Neural progenitor cell (in vitro differentiated cells): ENCODE measurements around the gene ALDH1L1. TPM values are rescaled to one million over a fixed set of nuclear protein-coding genes. Genes with fewer than 3 reads are reported as not detected.

Experiments
- DNase-seq: peaks from one replicate; pipeline ENCODE4 v3.0.0-alpha.2; 2016; ENCODE audit warnings: low spot score
- H2AFZ ChIP-seq: fragments of 200-600 bp; sonication (generic); replicated peaks from 2 replicates; pipeline ENCODE4 v1.6.1; 2016; ENCODE audit warnings: antibody characterized with exemption
- H3F3A ChIP-seq: fragments of 200-600 bp; sonication (generic); 2 replicates; pipeline ENCODE4 v1.6.1; 2016; ENCODE audit warnings: antibody characterized with exemption, low read depth
- H3K27ac ChIP-seq: fragments of 200-600 bp; sonication (generic); 2 replicates; pipeline ENCODE4 v1.5.1; 2016; ENCODE audit warnings: mild to moderate bottlenecking
- H3K27me3 ChIP-seq: fragments of 200-600 bp; sonication (generic); 2 replicates; pipeline ENCODE4 v1.6.1; 2016; ENCODE audit warnings: mild to moderate bottlenecking, moderate library complexity
- H3K36me3 ChIP-seq: fragments of 200-600 bp; sonication (generic); 2 replicates; pipeline ENCODE4 v1.5.1; 2016
- H3K4me1 ChIP-seq: fragments of 200-600 bp; sonication (generic); 2 replicates; pipeline ENCODE4 v1.6.1; 2016; ENCODE audit warnings: mixed run types
- H3K4me2 ChIP-seq: fragments of 200-600 bp; sonication (generic); 2 replicates; pipeline ENCODE4 v1.6.1; 2016
- H3K4me3 ChIP-seq: fragments of 200-600 bp; sonication (generic); 2 replicates; pipeline ENCODE4 v1.5.1; 2016
- H3K79me2 ChIP-seq: fragments of 200-600 bp; sonication (generic); 2 replicates; pipeline ENCODE4 v1.6.1; 2016; ENCODE audit warnings: low read depth
- H3K9ac ChIP-seq: fragments of 200-600 bp; sonication (generic); 2 replicates; pipeline ENCODE4 v1.6.1; 2016
- H3K9me3 ChIP-seq: fragments of 200-600 bp; sonication (generic); 2 replicates; pipeline ENCODE4 v1.5.1; 2016; ENCODE audit warnings: low read depth
- H4K20me1 ChIP-seq: fragments of 200-600 bp; sonication (generic); 2 replicates; pipeline ENCODE4 v1.6.1; 2016; ENCODE audit warnings: low read depth
- H3K27ac Mint-ChIP-seq: 3 replicates; pipeline ENCODE4 v1.8.0; 2021; ENCODE audit warnings: mixed read lengths
- H3K27me3 Mint-ChIP-seq: 2 replicates; pipeline ENCODE4 v1.8.0; 2022; ENCODE audit warnings: low read depth, mild to moderate bottlenecking, inconsistent platforms, moderate library complexity, mixed read lengths; ENCODE audit not compliant: insufficient read depth
- H3K36me3 Mint-ChIP-seq: 3 replicates; pipeline ENCODE4 v1.8.0; 2021; ENCODE audit warnings: mixed read lengths
- H3K4me1 Mint-ChIP-seq: 3 replicates; pipeline ENCODE4 v1.8.0; 2021; ENCODE audit warnings: mixed read lengths
- H3K4me3 Mint-ChIP-seq: 3 replicates; pipeline ENCODE4 v1.8.0; 2021; ENCODE audit warnings: mild to moderate bottlenecking, moderate library complexity, mixed read lengths
- H3K9me3 Mint-ChIP-seq: 3 replicates; pipeline ENCODE4 v1.8.0; 2020; ENCODE audit warnings: mixed read lengths
- CTCF ChIP-seq: fragments of 200-600 bp; sonication (generic); IDR thresholded peaks from 2 replicates; pipeline ENCODE4 v1.5.1; 2017; ENCODE audit warnings: antibody characterized with exemption, mild to moderate bottlenecking
- EZH2 ChIP-seq: fragments of 200-600 bp; sonication (generic); IDR thresholded peaks from 2 replicates; pipeline ENCODE4 v1.6.1; 2017; ENCODE audit warnings: antibody characterized with exemption, mild to moderate bottlenecking, moderate library complexity
- EZH2phosphoT487 ChIP-seq: fragments of 200-600 bp; sonication (generic); IDR thresholded peaks from 2 replicates; pipeline ENCODE4 v1.6.1; 2017; ENCODE audit warnings: antibody characterized with exemption
- total RNA-seq: library from RNA; depleted of rRNA; stranded (reverse); fragments of >200 nt; gene quantifications from 2 replicates; pipeline ENCODE4 v1.2.3, GENCODE V29; 2015; ENCODE audit warnings: low replicate concordance

The ALDH1L1 gene
- total RNA-seq, 1 donor from 2014 or later = 0.60 TPM

DNA sequence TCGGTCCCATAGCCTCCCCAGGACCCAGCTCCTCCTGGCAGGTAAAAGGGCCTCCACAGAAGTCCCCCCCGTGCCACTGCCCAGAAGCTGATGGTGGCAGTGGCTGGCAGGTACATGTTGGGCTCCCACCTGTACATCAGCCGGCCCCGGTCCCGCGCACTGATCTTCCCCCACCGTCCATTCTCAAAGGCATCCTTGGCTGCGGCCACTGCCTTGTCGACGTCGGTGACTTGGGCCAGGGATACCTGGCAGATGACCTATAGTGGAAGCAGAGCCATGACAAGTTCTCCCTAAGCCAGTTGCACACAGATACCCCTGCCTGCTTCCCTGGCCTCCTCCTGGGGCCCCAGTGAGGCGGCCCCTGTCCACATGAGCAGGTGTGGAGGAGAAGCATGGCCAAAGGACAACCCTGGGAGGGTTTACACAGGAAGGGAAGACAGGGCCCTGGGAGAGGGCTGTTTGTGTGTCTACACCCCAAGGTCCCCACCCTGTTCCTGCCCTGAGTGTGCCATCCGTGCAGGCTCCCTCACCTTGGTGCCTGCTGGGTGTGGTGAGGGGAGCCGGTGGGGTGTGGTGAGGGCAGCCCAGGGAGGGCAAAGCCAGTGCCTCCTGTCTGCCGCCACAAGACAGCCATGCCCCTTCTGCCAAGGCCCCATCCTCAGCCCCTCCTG is 44.8 kb downstream of the ALDH1L1 start:
- H3K36me3 ChIP-seq = no peaks in the 10 kb centered on the region
- peak overlapping the region; percentile 31 for H3K27ac Mint-ChIP-seq
- H3K4me3 Mint-ChIP-seq = no peak overlapping the region
- H3K9me3 Mint-ChIP-seq = no peaks in the 10 kb centered on the region
- H3K27ac ChIP-seq = no peak overlapping the region
- no peaks in the 10 kb centered on the region for H3K79me2 ChIP-seq
- no peaks in the 10 kb centered on the region for H3K36me3 Mint-ChIP-seq
- no peak overlapping the region for H2AFZ ChIP-seq
- DNase-seq = no peak
- peaks cover 3% of the 10 kb centered on the region for H3K4me1 ChIP-seq
- no peak overlapping the region for H3K4me3 ChIP-seq
- no peak overlapping the region for H3K9ac ChIP-seq
- no peak for TF ChIP-seq EZH2
- TF ChIP-seq EZH2phosphoT487 = no peak
- no peak for TF ChIP-seq CTCF
- H3F3A ChIP-seq = no peaks in the 10 kb centered on the region
- H3K27me3 ChIP-seq = no peaks in the 10 kb centered on the region
- no peak overlapping the region for H3K4me2 ChIP-seq
- peaks cover 9% of the 10 kb centered on the region for H3K4me1 Mint-ChIP-seq
- H3K27me3 Mint-ChIP-seq = peaks cover 2% of the 10 kb centered on the region
- H4K20me1 ChIP-seq = no peaks in the 10 kb centered on the region
- H3K9me3 ChIP-seq = no peaks in the 10 kb centered on the region

DNA sequence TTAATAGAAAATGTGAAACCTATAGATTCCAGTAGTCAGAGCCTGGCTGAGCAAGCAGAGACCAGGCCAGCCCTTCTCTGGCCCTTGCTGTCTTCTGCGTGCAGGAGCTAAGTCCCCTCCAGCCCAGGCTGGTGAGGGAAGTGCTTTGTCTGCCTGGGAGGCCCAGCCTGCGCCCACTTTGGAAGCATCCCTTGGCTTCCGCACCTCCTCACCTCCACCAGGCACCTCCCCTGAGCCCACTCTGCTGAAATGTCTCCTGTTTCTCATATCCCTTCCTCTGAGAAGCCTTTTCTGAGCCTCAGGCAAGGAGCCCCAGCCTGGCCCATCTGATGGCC is 45.3 kb downstream of the ALDH1L1 start:
- TF ChIP-seq EZH2 (no peak), CTCF (no peak), EZH2phosphoT487 (no peak)
- Histone ChIP-seq H3K4me1 (peaks cover 3% of the 10 kb centered on the region), H3F3A (no peaks in the 10 kb centered on the region), H3K4me2 (no peak overlapping the region), H3K79me2 (no peaks in the 10 kb centered on the region), H3K27me3 (no peaks in the 10 kb centered on the region), H3K36me3 (no peaks in the 10 kb centered on the region), H3K4me3 (no peak overlapping the region), H4K20me1 (no peaks in the 10 kb centered on the region), H3K27ac (no peak overlapping the region), H3K9me3 (no peaks in the 10 kb centered on the region), H3K9ac (no peak overlapping the region), H2AFZ (no peak overlapping the region)
- H3K27ac Mint-ChIP-seq = no peak overlapping the region
- H3K27me3 Mint-ChIP-seq = peaks cover 2% of the 10 kb centered on the region
- H3K9me3 Mint-ChIP-seq = no peaks in the 10 kb centered on the region
- H3K4me1 Mint-ChIP-seq = peaks cover 9% of the 10 kb centered on the region
- H3K4me3 Mint-ChIP-seq = no peak overlapping the region
- no peak for DNase-seq
- no peaks in the 10 kb centered on the region for H3K36me3 Mint-ChIP-seq

GRCh38 chr3:126134219-126134975 is 46.0 kb downstream of the ALDH1L1 start:
- no peaks in the 10 kb centered on the region for H3K36me3 ChIP-seq
- H2AFZ ChIP-seq = peak overlapping the region; percentile 67
- Mint-ChIP-seq H3K27me3 (peaks cover 2% of the 10 kb centered on the region), H3K27ac (no peak overlapping the region), H3K36me3 (no peaks in the 10 kb centered on the region), H3K4me1 (peaks cover 9% of the 10 kb centered on the region), H3K9me3 (no peaks in the 10 kb centered on the region), H3K4me3 (no peak overlapping the region)
- H3K9ac ChIP-seq = no peak overlapping the region
- H3K27me3 ChIP-seq = no peaks in the 10 kb centered on the region
- no peaks in the 10 kb centered on the region for H3K9me3 ChIP-seq
- no peaks in the 10 kb centered on the region for H4K20me1 ChIP-seq
- DNase-seq = peak; percentile 87
- no peak overlapping the region for H3K27ac ChIP-seq
- no peak overlapping the region for H3K4me3 ChIP-seq
- no peaks in the 10 kb centered on the region for H3F3A ChIP-seq
- H3K79me2 ChIP-seq = no peaks in the 10 kb centered on the region
- no peak overlapping the region for H3K4me2 ChIP-seq
- peak; percentile 87 for TF ChIP-seq CTCF
- no peak for TF ChIP-seq EZH2phosphoT487
- H3K4me1 ChIP-seq = peaks cover 3% of the 10 kb centered on the region
